CD4-positive, alpha-beta T cell treated with Interferon gamma for 1 hour (primary cell): ENCODE results near the gene R3HCC1L.
"Not testable (repeated sequence)": the region's sequence is repeated elsewhere in the genome, so short reads cannot be mapped to it uniquely, and the experiment has no call there.

ENCODE experiments used
- DNase-seq: peaks from one replicate; pipeline ENCODE4 v3.0.0-alpha.2; 2020

The R3HCC1L gene

GRCh38 chr10:98133075-98133752, 1.2 kb upstream of the R3HCC1L start:
- peak; percentile 53 for DNase-seq

- no peak for DNase-seq
These were observed 383 bp upstream of the R3HCC1L start for GRCh38 chr10:98134117-98134430.

- no peak for DNase-seq
These were observed 904 bp downstream of the R3HCC1L start for GRCh38 chr10:98135222-98135899.

DNA sequence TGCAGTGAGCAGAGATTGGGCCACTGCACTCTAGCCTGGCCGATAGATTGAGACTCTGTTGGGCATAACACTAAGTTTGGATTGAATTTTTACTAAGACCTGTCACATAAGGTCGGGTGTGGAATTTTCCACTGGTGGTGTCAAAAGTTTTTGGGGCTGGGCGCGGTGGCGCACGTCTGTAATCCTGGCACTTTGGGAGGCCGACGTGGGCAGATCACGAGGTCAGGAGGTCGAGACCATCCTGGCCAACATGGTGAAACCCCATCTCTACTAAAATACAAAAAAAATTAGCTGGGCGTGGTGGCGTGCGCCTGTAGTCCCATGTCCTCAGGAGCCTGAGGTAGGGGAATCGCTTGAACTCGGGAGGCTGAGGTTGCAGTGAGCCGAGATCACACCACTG, 2.3 kb downstream of the R3HCC1L start:
- DNase-seq: not testable (repeated sequence)

- no peak for DNase-seq
These were observed 3.6 kb downstream of the R3HCC1L start for GRCh38 chr10:98138031-98138430.

DNA sequence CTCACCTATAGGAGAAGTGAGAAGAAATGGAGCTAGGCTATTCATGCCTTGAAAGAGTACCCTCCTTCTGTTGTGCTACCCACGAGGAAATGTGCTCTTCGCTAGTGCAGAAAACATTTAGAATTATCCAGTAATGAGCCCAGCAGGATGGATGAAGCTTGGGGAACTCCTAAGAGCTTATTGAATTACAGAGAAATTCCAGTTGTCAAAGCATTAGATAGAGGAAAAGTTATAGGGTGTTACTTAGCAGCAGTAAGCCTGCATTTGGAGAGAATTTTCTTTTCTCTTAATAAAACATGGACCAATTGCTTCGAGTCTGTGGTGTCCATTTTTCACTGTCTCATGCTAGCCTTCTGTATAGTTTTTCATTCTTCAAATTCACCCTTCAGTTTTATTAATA, 5.0 kb downstream of the R3HCC1L start:
- DNase-seq: no peak

DNA sequence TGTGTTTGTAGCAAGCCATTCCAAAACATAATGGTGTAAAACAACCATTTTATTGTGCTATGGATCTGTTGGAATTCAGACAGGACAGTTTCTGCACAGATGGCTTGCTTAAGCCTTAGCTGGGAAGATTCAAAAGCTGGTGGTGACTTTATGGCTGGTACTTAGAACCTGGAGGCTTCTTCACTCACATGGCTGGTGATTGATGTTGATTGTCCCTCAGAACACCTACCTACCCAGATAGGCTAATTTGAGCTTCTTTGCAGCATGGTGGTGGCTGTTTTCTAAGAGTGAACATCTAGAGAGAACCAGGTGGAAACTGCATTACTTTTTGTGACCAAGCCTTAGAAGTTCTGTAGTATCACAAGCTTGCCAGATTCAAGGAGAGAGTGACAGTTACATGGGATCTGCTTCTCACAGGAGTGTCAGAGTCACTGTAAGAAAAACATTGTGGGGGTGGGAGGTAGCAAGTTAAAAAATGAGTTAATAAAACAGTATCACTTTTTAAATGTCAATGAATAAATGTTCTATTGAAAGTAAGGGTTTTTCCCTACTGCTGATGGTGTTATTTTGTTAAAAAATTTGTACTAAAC, 7.1 kb downstream of the R3HCC1L start:
- no peak for DNase-seq

- no peak for DNase-seq
These were observed 10.5 kb downstream of the R3HCC1L start for GRCh38 chr10:98144985-98145384.

DNA sequence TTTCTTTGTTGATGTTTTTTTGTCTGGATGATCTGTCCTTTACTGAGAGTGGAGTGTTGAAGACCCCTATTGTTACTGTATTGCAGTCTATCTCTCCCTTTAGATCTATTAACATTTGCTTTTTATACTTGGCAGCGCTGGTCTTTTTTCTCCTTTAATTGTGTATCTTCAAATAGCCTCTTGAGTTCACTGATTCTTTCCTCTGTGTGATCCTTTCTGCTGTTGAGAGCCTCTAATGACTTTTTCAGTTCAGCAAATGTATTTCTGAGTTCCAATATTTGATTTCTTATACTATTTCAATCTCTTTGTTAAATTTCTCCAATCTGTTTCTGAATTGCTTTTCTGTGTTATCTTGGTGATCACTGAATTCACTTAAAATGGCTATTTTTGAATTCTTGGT, 15.4 kb downstream of the R3HCC1L start:
- no peak for DNase-seq

DNA sequence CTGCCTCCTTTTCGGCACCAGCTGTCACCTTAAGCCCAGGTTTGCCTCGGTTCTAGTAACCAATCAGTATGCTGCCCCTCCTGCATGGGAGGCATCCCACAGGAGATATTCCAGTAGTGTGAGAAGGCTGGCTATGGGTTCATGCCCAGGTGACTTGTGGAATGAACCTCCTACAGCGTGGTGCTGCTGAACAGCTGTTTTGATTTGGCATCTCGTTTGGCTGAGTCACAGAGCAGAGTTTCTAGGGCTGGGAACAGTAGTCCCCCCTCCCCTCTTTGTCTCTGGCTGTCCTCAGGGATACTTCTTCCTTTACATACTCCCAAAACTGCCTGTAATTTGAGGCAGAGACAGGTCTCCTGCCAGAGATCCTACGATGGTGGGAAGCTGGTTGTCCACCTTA, 16.1 kb downstream of the R3HCC1L start:
- DNase-seq: no peak

DNA sequence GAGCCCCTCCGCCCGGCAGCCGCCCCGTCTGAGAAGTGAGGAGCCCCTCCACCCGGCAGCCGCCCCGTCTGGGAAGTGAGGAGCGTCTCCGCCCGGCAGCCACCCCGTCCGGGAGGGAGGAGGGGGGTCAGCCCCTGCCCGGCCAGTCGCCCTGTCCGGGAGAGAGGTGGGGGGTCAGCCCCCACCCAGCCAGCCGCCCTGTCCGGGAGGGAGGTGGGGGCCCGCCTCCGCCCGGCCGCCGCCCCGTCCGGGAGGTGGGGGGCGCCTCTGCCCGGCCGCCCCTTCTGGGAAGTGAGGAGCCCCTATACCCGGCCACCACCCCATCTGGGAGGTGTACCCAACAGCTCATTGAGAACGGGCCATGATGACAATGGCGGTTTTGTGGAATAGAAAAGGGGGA, 18.3 kb downstream of the R3HCC1L start:
- not testable (repeated sequence) for DNase-seq

GRCh38 chr10:98153213-98153958, 18.9 kb downstream of the R3HCC1L start:
- not testable (repeated sequence) for DNase-seq

DNA sequence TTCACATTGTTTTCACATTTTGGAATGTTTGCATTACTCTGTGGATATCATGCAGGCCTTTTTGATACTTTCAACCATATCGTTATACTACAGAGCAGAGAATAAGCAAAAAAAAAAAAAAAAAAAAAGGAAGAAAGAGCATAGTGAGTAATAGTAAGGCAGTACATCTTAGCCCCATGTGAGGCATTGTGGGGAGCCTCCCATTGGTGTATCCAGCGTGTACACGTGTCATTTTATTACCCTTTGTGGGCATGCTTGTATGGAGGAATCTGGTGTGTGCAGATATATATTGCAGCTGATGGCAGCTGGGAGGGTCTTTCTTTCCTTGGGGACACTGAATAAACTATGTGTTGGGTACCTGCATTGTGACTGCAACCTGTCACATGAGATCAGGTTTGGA, 19.6 kb downstream of the R3HCC1L start:
- no peak for DNase-seq

DNA sequence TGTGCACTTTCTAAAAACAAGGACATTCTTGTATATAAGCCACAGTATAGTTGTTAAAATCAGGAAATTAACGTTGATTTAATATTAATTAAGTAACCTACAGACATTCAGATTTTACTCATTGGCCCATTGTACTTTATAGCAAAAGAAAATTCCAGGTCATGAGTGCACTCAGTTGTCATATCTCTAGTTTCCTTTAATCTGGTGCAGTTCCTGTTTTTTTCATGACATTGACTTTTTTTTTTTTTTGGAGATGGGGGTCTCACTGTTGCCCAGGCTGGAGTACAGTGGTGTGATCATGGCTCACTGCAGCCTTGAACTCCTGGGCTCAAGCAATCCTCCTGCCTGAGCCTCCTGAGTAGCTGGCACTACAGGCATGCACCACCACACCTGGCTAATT, 24.1 kb downstream of the R3HCC1L start:
- DNase-seq: no peak

- no peak for DNase-seq
These were observed 29.5 kb downstream of the R3HCC1L start for GRCh38 chr10:98163941-98164340.

DNA sequence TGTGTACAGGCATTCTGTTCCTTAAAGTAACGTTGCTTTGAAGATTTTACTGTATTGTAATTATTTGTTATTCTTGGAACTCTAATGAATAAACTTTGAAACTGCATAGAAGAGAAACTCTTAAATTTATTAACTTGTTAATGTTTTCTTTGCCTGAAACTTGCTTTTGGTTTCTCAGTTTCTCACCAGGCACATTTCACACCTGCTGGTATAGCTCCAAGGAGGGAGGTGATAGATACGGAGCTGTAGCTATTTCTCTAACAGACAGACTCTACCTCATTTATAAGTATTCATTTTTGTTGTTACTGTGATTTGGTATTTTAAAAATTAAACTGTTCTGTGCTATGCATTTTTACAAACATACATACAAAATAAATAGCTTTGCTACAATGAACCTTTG, 32.7 kb downstream of the R3HCC1L start:
- DNase-seq: no peak

GRCh38 chr10:98168147-98168546, 33.7 kb downstream of the R3HCC1L start:
- no peak for DNase-seq

DNA sequence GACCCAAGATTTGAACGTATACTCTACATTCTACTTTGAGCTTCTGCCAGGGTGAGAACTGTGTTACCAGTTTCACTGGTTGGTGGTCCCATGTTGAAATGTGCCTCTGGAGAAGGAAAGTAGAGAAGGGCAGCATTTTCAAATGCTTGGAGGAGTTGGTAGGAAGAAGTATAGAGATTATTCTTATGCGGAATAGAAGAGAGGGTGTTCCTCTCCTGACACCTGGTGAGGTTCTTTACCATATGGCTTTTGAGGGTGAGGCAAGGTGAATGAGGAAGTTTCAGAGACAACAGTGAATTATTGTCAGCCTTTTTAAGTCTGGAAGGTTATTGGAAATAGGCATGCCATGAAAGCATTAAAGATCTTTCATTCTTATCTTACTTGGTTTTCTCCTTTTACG, 34.3 kb downstream of the R3HCC1L start:
- DNase-seq: no peak

GRCh38 chr10:98169379-98169778, 34.9 kb downstream of the R3HCC1L start:
- DNase-seq: no peak

- DNase-seq: peak; percentile 3
These were observed 36.0 kb downstream of the R3HCC1L start for GRCh38 chr10:98170249-98171117.

DNA sequence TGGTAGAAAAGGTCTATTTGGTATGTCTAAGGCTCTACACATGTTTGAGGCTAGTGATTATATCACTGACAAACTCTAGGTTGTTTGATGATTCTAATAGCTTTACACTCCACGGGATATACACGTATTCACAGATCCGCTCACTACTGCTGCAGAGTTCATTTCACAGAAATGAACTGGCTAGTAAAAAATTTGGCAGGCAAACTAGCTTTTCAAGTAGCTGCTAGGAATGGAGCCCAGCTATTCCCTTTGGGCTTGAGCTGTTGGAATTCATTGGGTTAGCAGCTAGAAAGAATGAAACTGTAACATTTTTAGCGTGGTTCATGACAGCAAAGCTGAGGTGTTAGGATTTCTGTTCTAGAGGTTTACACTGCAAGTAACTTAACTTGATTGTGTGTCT, 37.6 kb downstream of the R3HCC1L start:
- no peak for DNase-seq

DNA sequence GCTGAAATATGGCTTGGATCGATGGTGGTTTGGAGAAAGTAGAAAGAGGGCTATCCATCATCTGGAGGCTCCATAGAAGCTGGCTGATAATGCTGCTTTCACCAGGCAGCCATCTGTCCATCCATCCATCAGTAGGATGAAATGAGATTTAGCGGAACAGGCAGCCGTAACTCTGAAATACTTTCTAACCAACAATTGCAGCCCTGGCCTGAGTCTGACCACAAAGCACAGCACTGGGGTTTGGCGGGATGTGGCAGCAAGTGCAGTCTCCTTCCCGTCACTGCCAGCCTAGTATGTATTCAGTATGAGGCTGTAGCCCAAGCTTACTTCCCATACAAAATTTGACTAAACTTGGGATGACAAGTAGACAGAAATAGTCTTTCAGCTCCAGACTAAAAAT, 38.0 kb downstream of the R3HCC1L start:
- no peak for DNase-seq

DNA sequence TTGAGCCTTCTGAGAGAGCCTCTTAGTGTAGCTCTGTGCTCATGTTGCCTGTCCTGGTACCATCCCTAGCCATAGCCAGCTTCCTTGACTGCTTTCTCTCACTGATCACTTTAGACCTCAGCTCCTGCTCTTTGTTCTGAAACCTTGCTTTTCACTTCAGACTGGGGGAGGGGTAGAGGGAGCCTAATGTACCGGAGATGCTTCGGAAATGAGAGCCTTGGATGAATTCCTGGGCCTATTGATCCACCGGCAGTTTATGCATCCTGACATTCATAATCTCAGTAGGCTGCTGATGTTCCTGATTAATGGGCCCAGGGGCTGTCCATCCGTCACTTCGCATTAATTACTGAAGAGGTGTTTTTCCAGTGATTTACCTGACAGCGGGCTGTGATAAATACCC, 38.8 kb downstream of the R3HCC1L start:
- no peak for DNase-seq
